Osteocyte (in vitro differentiated cells): ENCODE measurements around the gene PAPSS1. TPM values are rescaled to one million over a fixed set of nuclear protein-coding genes. Genes with fewer than 3 reads are reported as not detected.

ENCODE experiments used
- DNase-seq: peaks from one replicate; pipeline ENCODE4 v3.0.0; 2021; ENCODE audit warnings: mixed read lengths; ENCODE audit not compliant: unreplicated experiment; ENCODE audit errors: extremely low spot score
- H3K27ac Mint-ChIP-seq: one replicate; pipeline ENCODE4 v1.8.0; 2021; ENCODE audit warnings: mild to moderate bottlenecking, mixed read lengths; ENCODE audit not compliant: unreplicated experiment
- H3K27me3 Mint-ChIP-seq: one replicate; pipeline ENCODE4 v1.8.0; 2021; ENCODE audit warnings: mixed read lengths; ENCODE audit not compliant: unreplicated experiment
- H3K36me3 Mint-ChIP-seq: one replicate; pipeline ENCODE4 v1.8.0; 2021; ENCODE audit warnings: mixed read lengths; ENCODE audit not compliant: unreplicated experiment
- H3K4me1 Mint-ChIP-seq: one replicate; pipeline ENCODE4 v1.8.0; 2021; ENCODE audit warnings: mixed read lengths; ENCODE audit not compliant: unreplicated experiment
- H3K4me3 Mint-ChIP-seq: one replicate; pipeline ENCODE4 v1.8.0; 2021; ENCODE audit warnings: mild to moderate bottlenecking, moderate library complexity, mixed read lengths; ENCODE audit not compliant: unreplicated experiment
- H3K9me3 Mint-ChIP-seq: one replicate; pipeline ENCODE4 v1.8.0; 2021; ENCODE audit warnings: mixed read lengths; ENCODE audit not compliant: unreplicated experiment
- total RNA-seq: library from RNA; stranded (reverse); gene quantifications from 2 replicates; pipeline ENCODE4 v1.2.1, GENCODE V29; 2021
- TF ChIP-seq, protein P1 (sequence below): fragments of 200-600 bp; sonication (generic); IDR thresholded peaks from 2 replicates; pipeline ENCODE4 v1.5.0; 2021; ENCODE audit warnings: antibody characterized with exemption, mild to moderate bottlenecking, moderate library complexity

The PAPSS1 gene
- total RNA-seq, 1 donor from 2014 or later, result 82.6 TPM

DNA sequence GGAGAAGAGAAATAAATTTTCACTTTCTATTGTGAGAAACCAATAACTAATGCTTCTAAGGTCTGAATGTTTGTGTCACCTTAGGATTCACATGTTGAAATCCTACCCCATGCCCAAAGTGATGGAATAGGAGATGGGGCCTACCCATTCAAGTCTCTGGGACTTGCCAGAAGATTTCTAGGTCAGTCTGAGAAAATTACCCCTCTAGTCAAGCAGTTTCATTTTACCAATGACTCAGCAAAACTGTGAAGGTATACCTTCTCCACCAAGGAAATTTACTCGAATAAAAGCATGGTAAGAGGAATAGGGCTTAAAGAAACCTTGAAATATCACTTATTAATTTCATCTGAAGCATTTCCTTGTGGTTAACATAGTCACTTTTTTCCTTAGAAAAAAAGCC, 23.5 kb upstream of the PAPSS1 start:
- Mint-ChIP-seq H3K27ac (no peak overlapping the region), H3K4me3 (no peak overlapping the region), H3K27me3 (peaks cover 16% of the 10 kb centered on the region), H3K9me3 (peaks cover 10% of the 10 kb centered on the region), H3K36me3 (no peaks in the 10 kb centered on the region), H3K4me1 (peaks cover 21% of the 10 kb centered on the region)
- DNase-seq, result no peak
- TF ChIP-seq, protein P1, sequence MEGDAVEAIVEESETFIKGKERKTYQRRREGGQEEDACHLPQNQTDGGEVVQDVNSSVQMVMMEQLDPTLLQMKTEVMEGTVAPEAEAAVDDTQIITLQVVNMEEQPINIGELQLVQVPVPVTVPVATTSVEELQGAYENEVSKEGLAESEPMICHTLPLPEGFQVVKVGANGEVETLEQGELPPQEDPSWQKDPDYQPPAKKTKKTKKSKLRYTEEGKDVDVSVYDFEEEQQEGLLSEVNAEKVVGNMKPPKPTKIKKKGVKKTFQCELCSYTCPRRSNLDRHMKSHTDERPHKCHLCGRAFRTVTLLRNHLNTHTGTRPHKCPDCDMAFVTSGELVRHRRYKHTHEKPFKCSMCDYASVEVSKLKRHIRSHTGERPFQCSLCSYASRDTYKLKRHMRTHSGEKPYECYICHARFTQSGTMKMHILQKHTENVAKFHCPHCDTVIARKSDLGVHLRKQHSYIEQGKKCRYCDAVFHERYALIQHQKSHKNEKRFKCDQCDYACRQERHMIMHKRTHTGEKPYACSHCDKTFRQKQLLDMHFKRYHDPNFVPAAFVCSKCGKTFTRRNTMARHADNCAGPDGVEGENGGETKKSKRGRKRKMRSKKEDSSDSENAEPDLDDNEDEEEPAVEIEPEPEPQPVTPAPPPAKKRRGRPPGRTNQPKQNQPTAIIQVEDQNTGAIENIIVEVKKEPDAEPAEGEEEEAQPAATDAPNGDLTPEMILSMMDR, result no peak

- Mint-ChIP-seq H3K27me3 (peaks cover 9% of the 10 kb centered on the region), H3K9me3 (peaks cover 10% of the 10 kb centered on the region), H3K27ac (no peak overlapping the region), H3K4me3 (no peak overlapping the region), H3K36me3 (no peaks in the 10 kb centered on the region), H3K4me1 (peaks cover 21% of the 10 kb centered on the region)
- no peak for DNase-seq
- TF ChIP-seq, protein P1, result no peak
These were observed 22.8 kb upstream of the PAPSS1 start for GRCh38 chr4:107742791-107743190.

GRCh38 chr4:107742196-107742595, 22.2 kb upstream of the PAPSS1 start:
- TF ChIP-seq, protein P1, result no peak
- peaks cover 21% of the 10 kb centered on the region for H3K4me1 Mint-ChIP-seq
- H3K36me3 Mint-ChIP-seq, result no peaks in the 10 kb centered on the region
- H3K27ac Mint-ChIP-seq, result no peak overlapping the region
- peaks cover 10% of the 10 kb centered on the region for H3K9me3 Mint-ChIP-seq
- DNase-seq, result no peak
- no peak overlapping the region for H3K4me3 Mint-ChIP-seq
- H3K27me3 Mint-ChIP-seq, result peaks cover 9% of the 10 kb centered on the region

DNA sequence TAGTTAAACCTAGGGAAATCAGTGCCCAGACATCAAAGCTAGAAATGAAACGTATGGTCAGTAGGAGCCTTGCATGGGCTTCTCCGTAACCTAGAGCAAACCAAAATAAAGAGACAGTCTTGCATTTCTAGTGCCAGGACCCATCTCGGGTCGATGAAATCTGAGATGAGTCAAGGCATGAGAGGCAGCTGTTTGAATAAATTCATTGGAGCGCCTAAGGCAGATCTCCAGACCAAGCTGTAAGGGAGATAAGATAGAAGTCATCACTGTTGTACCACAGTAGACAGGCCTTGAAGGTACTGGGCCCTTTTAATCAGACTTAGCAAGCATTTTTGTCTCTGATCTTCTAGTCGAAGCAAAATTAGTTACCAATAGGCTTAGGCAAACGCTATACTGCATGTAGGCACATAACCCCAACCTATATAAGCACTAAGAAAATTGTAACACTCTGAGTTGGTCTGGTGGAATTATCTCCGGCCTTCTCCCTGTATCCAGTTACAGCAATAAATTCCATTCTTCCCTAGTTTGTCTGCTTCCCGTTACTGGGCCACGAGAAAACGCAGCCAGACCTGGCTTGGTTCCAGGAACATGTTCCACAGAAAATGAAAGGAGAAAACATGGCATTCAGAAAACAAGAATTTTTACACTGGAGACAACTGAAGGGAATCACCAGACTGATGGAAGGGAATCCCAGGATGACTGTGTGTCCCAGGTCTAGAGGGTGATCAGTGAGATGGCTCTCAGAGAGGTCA, 21.1 kb upstream of the PAPSS1 start:
- no peak for DNase-seq

DNA sequence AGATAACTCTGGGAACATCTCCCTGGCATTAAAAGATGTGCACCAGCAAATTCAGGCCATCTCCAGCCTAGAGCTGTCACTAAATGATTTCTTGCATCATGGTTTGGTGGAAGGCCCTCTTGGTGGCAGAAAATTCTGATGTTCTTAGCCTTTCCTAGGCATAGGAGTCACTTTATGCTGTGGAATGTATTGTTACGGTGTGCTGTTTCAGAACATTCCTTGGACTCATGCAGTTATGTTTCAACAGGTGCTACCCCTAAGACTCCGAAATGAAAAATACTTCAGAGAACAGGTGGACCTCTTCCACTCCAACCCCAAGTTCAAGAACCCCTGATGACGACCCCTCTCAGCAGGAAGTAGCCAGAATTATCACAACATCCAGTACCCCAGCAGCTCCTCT, 20.3 kb upstream of the PAPSS1 start:
- Mint-ChIP-seq H3K4me3 (peak overlapping the region; percentile 35), H3K27me3 (no peaks in the 10 kb centered on the region), H3K36me3 (no peaks in the 10 kb centered on the region), H3K4me1 (peaks cover 21% of the 10 kb centered on the region), H3K9me3 (peaks cover 8% of the 10 kb centered on the region), H3K27ac (peak overlapping the region; percentile 89)
- DNase-seq, result no peak
- TF ChIP-seq, protein P1, result peak; percentile 55

More for the DNA sequence above, 21.1 kb upstream of the PAPSS1 start:
- peak overlapping the region; percentile 89 for H3K27ac Mint-ChIP-seq
- peaks cover 10% of the 10 kb centered on the region for H3K9me3 Mint-ChIP-seq
- H3K4me3 Mint-ChIP-seq, result peak overlapping the region; percentile 35
- no peaks in the 10 kb centered on the region for H3K27me3 Mint-ChIP-seq
- H3K36me3 Mint-ChIP-seq, result no peaks in the 10 kb centered on the region
- TF ChIP-seq, protein P1, result no peak
- H3K4me1 Mint-ChIP-seq, result peaks cover 21% of the 10 kb centered on the region
